ENCODE measurements around the gene CBR4. TPM values are rescaled to one million over a fixed set of nuclear protein-coding genes. Genes with fewer than 3 reads are reported as not detected.

Gene CBR4
- total and polyA plus RNA-seq, 2 donors (not counting 3 experiments of a cell fraction or from before 2014, with no cell fraction given) = 4.8 to 26.3 TPM

- peak; percentile 96 for FAIRE-seq
- BruUV-seq (replicated peaks) = TSS peak; percentile 83
- peak; percentile 79 for DNase-seq (ENCODE audit: low read depth, low spot score)
Measured at GRCh38 chr4:169059306-169060211, 49.5 kb upstream of the CBR4 start.

More at GRCh38 chr4:169059306-169060211, 49.5 kb upstream of the CBR4 start:
- Histone ChIP-seq H3K4me3 (replicated peaks in 1 of 3; ENCODE audit: insufficient read depth in 1 of 3, low read depth in 1 of 3, low read length in 3 of 3) (no peak overlapping the region), H3K79me2 (ENCODE audit: control insufficient read depth, insufficient read depth, low read length) (no peaks in the 10 kb centered on the region), H4K20me1 (replicated peaks; ENCODE audit: control insufficient read depth, extremely low read depth, insufficient read depth, low read length) (no peaks in the 10 kb centered on the region), H3K9me3 (replicated peaks; ENCODE audit: control insufficient read depth, insufficient read depth, low read length) (no peaks in the 10 kb centered on the region), H2AFZ (ENCODE audit: low read depth, low read length) (peak overlapping the region; percentile 42), H3K4me1 (ENCODE audit: control insufficient read depth, extremely low read depth, insufficient read depth, low read length) (peaks cover 16% of the 10 kb centered on the region), H3K9ac (replicated peaks; ENCODE audit: extremely low read depth, insufficient read depth, low read length) (peak overlapping the region; percentile 54), H3K9me1 (replicated peaks; ENCODE audit: control insufficient read depth, extremely low read depth, insufficient read depth, low read length) (no peaks in the 10 kb centered on the region), H3K27me3 (ENCODE audit: control insufficient read depth in 2 of 2, insufficient read depth in 2 of 2, low read length in 2 of 2) (no peaks in the 10 kb centered on the region), H3K27ac (ENCODE audit: insufficient read depth, low read depth, low read length) (peak overlapping the region; percentile 72), H3K36me3 (ENCODE audit: control insufficient read depth in 2 of 2, extremely low read depth in 1 of 2, insufficient read depth in 2 of 2, low read length in 2 of 2) (no peaks in the 10 kb centered on the region), H3K4me2 (ENCODE audit: insufficient read depth, low read length) (peak overlapping the region; percentile 44)
- CTCF ChIA-PET = interaction anchor here (0.5 to 1.4 kb wide), 5 partner anchors 9 to 138 kb away, joined by 3 read pairs; partner anchors contain the start of gene CBR4
- intact Hi-C loops (cut with micrococcal nuclease) = loop anchor here (1.0 kb wide), 2 partner anchors 9 to 21 kb away; no protein-coding TSS in a partner anchor
- POLR2A ChIA-PET = no interaction called here
- dilution Hi-C loops (cut with MboI; ENCODE audit: extremely low pct_ligation_motif_present, low sequenced_read_pairs) = no loop called here
- TF ChIP-seq POLR2AphosphoS5 (IDR thresholded peaks at IDR 0.05; ENCODE audit: insufficient read depth, low read depth, low read length) (peak; percentile 60), EZH2 (IDR thresholded peaks at IDR 0.05; ENCODE audit: borderline replicate concordance, low read depth, low read length, severe bottlenecking) (no peak), POLR2A (IDR thresholded peaks at IDR 0.05; ENCODE audit: low read depth, low read length) (peak; percentile 69), FOS (IDR thresholded peaks at IDR 0.05; ENCODE audit: borderline replicate concordance, insufficient read depth, low read length) (peak; percentile 42), MYC (IDR thresholded peaks at IDR 0.05; ENCODE audit: low read depth, low read length) (peak; percentile 46), CTCF (IDR thresholded peaks at IDR 0.05; ENCODE audit: extremely low read depth in 1 of 2, insufficient read depth in 1 of 2, low read depth in 1 of 2, low read length in 2 of 2) (no peak), GATA2 (IDR thresholded peaks at IDR 0.05; ENCODE audit: insufficient read depth, insufficient read length, low read depth, low read length) (no peak), JUN (IDR thresholded peaks at IDR 0.05; ENCODE audit: borderline replicate concordance, insufficient read depth, insufficient read length, low read depth) (peak; percentile 45)
